Natural killer cell (primary cell): ENCODE data around the gene SUGP1. TPM values are rescaled to one million over a fixed set of nuclear protein-coding genes. Genes with fewer than 3 reads are reported as not detected.

Experiments used
- ATAC-seq, 3 donors: fragments of 150-1000 bp in 2 of 3; fragments of 200-7000 bp in 1 of 3; cut with Tn5 transposase; 1 replicate in 1 of 3; 2 replicates in 2 of 3; pipeline ENCODE4 v1.10.0; 2021; ENCODE audit warnings: mild to moderate bottlenecking in 2 of 3, moderate library complexity in 2 of 3
- DNase-seq, 2 donors: peaks; one replicate each; pipeline versions ENCODE4 v3.0.0 to v3.0.0-alpha.2; 2013 to 2021; ENCODE audit warnings: mixed read lengths in 1 of 2
- H3K27ac ChIP-seq: one replicate; pipeline ENCODE4 v1.5.1; 2013; ENCODE audit warnings: mild to moderate bottlenecking, low read length
- H3K27me3 ChIP-seq: one replicate; pipeline ENCODE4 v1.6.1; 2013; ENCODE audit warnings: low read length; ENCODE audit not compliant: control insufficient read depth, insufficient read depth
- H3K36me3 ChIP-seq: one replicate; pipeline ENCODE4 v1.6.1; 2013; ENCODE audit warnings: low read length; ENCODE audit not compliant: control insufficient read depth, insufficient read depth
- H3K4me1 ChIP-seq: one replicate; pipeline ENCODE4 v1.6.1; 2013; ENCODE audit warnings: low read length; ENCODE audit not compliant: control insufficient read depth, insufficient read depth
- H3K4me3 ChIP-seq: one replicate; pipeline ENCODE4 v1.5.1; 2013; ENCODE audit warnings: low read length
- H3K9me3 ChIP-seq: one replicate; pipeline ENCODE4 v1.6.1; 2013; ENCODE audit warnings: low read length; ENCODE audit not compliant: control insufficient read depth, insufficient read depth
- H3K27ac Mint-ChIP-seq, 2 donors: one replicate each; pipeline ENCODE4 v1.8.0; 2022; ENCODE audit warnings: mild to moderate bottlenecking in 2 of 2, mixed read lengths in 2 of 2, moderate library complexity in 1 of 2
- H3K27me3 Mint-ChIP-seq, 2 donors: one replicate each; pipeline ENCODE4 v1.8.0; 2022; ENCODE audit warnings: low read depth in 2 of 2, mixed read lengths in 2 of 2
- H3K36me3 Mint-ChIP-seq: one replicate; pipeline ENCODE4 v1.8.0; 2022; ENCODE audit warnings: mixed read lengths
- H3K4me1 Mint-ChIP-seq, 2 donors: one replicate each; pipeline ENCODE4 v1.8.0; 2022; ENCODE audit warnings: mixed read lengths in 2 of 2
- H3K4me3 Mint-ChIP-seq: one replicate; pipeline ENCODE4 v1.8.0; 2022; ENCODE audit warnings: mild to moderate bottlenecking, moderate library complexity, mixed read lengths
- H3K9me3 Mint-ChIP-seq, 2 donors: one replicate each; pipeline ENCODE4 v1.8.0; 2022; ENCODE audit warnings: mixed read lengths in 2 of 2
- WGBS: methylation state at CpG from one replicate; pipeline ENCODE4 v1.1.7; 2013; ENCODE audit warnings: missing lambda C conversion rate; ENCODE audit not compliant: insufficient coverage; 5-methylcytosine and 5-hydroxymethylcytosine counted together
- intact Hi-C: fragments of 100-400 bp; cut with micrococcal nuclease; formaldehyde crosslinking; loops from one replicate; pipeline ENCODE4 v1.14.2; 2022
- total RNA-seq, 4 donors: library from RNA; stranded (reverse); fragments of 120-200 nt in 1 of 4; gene quantifications; one replicate each; pipeline versions ENCODE4 v1.2.3 to v1.2.4, GENCODE V29; 2013 to 2022
- TF ChIP-seq, protein P1 (sequence below): fragments of 200-600 bp; IDR thresholded peaks from one replicate; pipeline ENCODE4 v1.8.0; 2022; ENCODE audit warnings: antibody characterized with exemption

Gene SUGP1
- total RNA-seq, 3 donors from 2014 or later (not counting 1 experiment from before 2014, with no cell fraction given), result 64.7 to 86.5 (median 75.8) TPM

- intact Hi-C loops, result no loop called here
- H3K36me3 Mint-ChIP-seq, result no peaks in the 10 kb centered on the region
- H3K9me3 Mint-ChIP-seq, result no peaks in the 10 kb centered on the region
- H3K27ac Mint-ChIP-seq, result no peak overlapping the region
- TF ChIP-seq, protein P1, sequence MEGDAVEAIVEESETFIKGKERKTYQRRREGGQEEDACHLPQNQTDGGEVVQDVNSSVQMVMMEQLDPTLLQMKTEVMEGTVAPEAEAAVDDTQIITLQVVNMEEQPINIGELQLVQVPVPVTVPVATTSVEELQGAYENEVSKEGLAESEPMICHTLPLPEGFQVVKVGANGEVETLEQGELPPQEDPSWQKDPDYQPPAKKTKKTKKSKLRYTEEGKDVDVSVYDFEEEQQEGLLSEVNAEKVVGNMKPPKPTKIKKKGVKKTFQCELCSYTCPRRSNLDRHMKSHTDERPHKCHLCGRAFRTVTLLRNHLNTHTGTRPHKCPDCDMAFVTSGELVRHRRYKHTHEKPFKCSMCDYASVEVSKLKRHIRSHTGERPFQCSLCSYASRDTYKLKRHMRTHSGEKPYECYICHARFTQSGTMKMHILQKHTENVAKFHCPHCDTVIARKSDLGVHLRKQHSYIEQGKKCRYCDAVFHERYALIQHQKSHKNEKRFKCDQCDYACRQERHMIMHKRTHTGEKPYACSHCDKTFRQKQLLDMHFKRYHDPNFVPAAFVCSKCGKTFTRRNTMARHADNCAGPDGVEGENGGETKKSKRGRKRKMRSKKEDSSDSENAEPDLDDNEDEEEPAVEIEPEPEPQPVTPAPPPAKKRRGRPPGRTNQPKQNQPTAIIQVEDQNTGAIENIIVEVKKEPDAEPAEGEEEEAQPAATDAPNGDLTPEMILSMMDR, result no peak
- Histone ChIP-seq H3K27ac (no peak overlapping the region), H3K9me3 (no peaks in the 10 kb centered on the region), H3K27me3 (no peaks in the 10 kb centered on the region), H3K4me1 (no peaks in the 10 kb centered on the region), H3K4me3 (no peak overlapping the region), H3K36me3 (peaks cover 66% of the 10 kb centered on the region)
- no peaks in the 10 kb centered on the region for H3K27me3 Mint-ChIP-seq
- no peak for DNase-seq
- WGBS, result 98% methylated on average over 14 of the region's 14 CpGs
- ATAC-seq, result no peak
- no peaks in the 10 kb centered on the region for H3K4me1 Mint-ChIP-seq
- no peak overlapping the region for H3K4me3 Mint-ChIP-seq
Measured at GRCh38 chr19:19303411-19303810, 16.9 kb downstream of the SUGP1 start.

GRCh38 chr19:19300613-19301012 lies 19.7 kb downstream of the SUGP1 start:
- Mint-ChIP-seq H3K27ac (no peak overlapping the region), H3K9me3 (no peaks in the 10 kb centered on the region), H3K4me3 (no peak overlapping the region), H3K27me3 (no peaks in the 10 kb centered on the region), H3K4me1 (no peaks in the 10 kb centered on the region), H3K36me3 (no peaks in the 10 kb centered on the region)
- over 99% methylated on average over 12 of the region's 12 CpGs for WGBS
- Histone ChIP-seq H3K27me3 (no peaks in the 10 kb centered on the region), H3K27ac (no peak overlapping the region), H3K4me3 (no peak overlapping the region), H3K4me1 (no peaks in the 10 kb centered on the region), H3K36me3 (peaks cover 45% of the 10 kb centered on the region), H3K9me3 (no peaks in the 10 kb centered on the region)
- TF ChIP-seq, protein P1, result no peak
- ATAC-seq, result no peak
- no peak for DNase-seq
- intact Hi-C loops, result no loop called here

GRCh38 chr19:19297759-19298158 lies 22.6 kb downstream of the SUGP1 start:
- Histone ChIP-seq H3K4me3 (no peak overlapping the region), H3K9me3 (no peaks in the 10 kb centered on the region), H3K4me1 (no peaks in the 10 kb centered on the region), H3K27ac (no peak overlapping the region), H3K27me3 (no peaks in the 10 kb centered on the region), H3K36me3 (peaks cover 41% of the 10 kb centered on the region)
- H3K27ac Mint-ChIP-seq, result no peak overlapping the region
- TF ChIP-seq, protein P1, result no peak
- intact Hi-C loops, result no loop called here
- H3K36me3 Mint-ChIP-seq, result peaks cover 7% of the 10 kb centered on the region
- no peak overlapping the region for H3K4me3 Mint-ChIP-seq
- H3K9me3 Mint-ChIP-seq, result no peaks in the 10 kb centered on the region
- H3K27me3 Mint-ChIP-seq, result no peaks in the 10 kb centered on the region
- WGBS, result 91% methylated on average over 9 of the region's 9 CpGs
- no peaks in the 10 kb centered on the region for H3K4me1 Mint-ChIP-seq
- ATAC-seq (no peak), DNase-seq (no peak)

DNA sequence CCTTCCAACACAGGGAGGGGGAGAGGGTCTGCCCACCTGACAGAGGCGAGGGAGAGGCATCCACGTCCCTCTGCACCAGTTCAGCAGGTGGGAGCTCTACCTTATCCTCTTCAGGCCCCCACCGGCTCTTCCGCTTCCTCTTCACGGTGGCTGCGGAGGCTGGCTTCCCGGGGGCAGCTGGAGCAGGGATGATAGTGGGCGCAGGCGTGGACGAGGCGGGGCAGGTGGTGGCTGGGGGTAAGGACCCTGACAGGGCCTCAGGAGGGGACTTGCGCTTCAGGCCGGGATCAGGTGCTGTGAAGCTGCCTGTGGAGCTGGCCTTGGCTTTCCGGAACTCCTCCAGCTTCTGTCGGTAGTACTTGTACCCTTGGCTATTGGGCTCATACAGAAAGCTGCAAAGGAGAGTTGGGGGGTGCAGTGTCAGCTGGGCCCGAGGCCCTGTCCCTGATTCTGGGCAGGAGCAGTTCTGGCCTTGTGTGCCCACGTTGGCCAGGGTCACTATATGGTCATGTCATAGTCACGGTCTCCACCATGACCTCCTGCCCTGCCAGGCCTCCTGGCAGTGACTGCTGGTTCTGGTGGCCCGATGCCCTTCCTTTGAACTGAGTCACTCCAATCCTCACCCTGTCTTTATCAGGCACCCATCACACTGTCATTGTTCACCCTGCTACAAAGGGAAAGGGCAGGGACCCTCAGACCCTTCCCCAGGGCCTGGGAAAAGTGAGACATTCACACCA lies 23.2 kb downstream of the SUGP1 start:
- no peaks in the 10 kb centered on the region for H3K4me1 ChIP-seq
- intact Hi-C loops, result no loop called here
- Mint-ChIP-seq H3K9me3 (no peaks in the 10 kb centered on the region), H3K4me1 (no peaks in the 10 kb centered on the region), H3K36me3 (peaks cover 7% of the 10 kb centered on the region), H3K27me3 (no peaks in the 10 kb centered on the region), H3K27ac (no peak overlapping the region), H3K4me3 (no peak overlapping the region)
- H3K36me3 ChIP-seq, result peaks cover 38% of the 10 kb centered on the region
- ATAC-seq (no peak), DNase-seq (no peak)
- 97% methylated on average over 19 of the region's 19 CpGs for WGBS
- H3K4me3 ChIP-seq, result no peak overlapping the region
- no peak overlapping the region for H3K27ac ChIP-seq
- no peaks in the 10 kb centered on the region for H3K9me3 ChIP-seq
- no peaks in the 10 kb centered on the region for H3K27me3 ChIP-seq
- TF ChIP-seq, protein P1, result no peak
